Measurements from ENCODE around the gene EPSTI1.

The EPSTI1 gene

DNA sequence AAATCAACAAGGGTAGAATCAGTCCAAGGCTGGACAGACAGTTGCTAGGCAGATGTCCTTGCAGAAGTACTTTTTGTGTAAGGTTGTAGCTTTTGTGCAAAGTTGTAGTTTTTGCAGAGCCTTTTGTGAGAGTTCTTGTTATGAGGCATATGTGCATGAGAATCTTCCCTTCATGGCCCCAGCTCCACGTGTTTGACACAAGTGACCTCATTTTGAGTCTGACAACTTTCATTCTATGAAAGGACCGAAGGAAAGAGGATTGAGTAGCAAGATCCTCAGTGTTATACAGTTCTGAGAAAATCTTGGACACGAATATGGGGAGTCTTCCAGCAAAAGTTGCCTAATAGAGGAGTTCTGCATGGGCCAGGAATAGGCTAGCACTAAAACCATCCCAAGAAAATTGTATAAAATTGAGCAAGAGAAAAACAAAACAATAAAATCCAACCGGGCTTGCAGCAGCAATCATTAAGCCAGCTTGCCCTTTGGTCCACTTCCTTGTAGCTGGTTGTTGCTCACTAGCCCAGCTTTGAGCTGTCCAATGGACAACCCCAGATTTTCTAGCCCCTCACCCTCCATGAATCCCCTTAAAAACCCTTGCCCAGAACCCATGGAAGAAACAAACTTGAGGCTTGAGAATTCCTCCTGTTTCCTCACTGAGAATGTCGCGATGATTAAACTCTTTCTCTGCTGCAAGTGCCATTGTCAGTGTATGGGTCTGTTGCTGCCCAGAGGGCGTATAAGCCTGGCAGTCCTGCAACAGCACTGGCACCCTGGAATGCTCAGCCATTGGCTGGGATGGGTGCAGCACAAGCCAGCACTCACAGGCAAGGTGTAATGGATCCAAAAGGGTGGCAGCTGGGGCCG lies 6.5 kb downstream of the EPSTI1 start:
- H4K20me1 ChIP-seq (ENCODE audit: insufficient read depth): no peaks in the 10 kb centered on the region
- H3K4me1 ChIP-seq (ENCODE audit: low read depth, poor library complexity, severe bottlenecking): peaks cover 8% of the 10 kb centered on the region
- TF ChIP-seq CTCF (conservative IDR thresholded peaks at IDR 0.05; ENCODE audit: low read depth, low read length): no peak
- no peaks in the 10 kb centered on the region for H3K27me3 ChIP-seq (ENCODE audit: insufficient read depth, low read depth)
- no peak overlapping the region for H3K4me3 ChIP-seq (IDR thresholded peaks at IDR 0.05; ENCODE audit: insufficient read depth, low read depth, low read length)
- no peak overlapping the region for H2AFZ ChIP-seq (ENCODE audit: low read depth)
- no peaks in the 10 kb centered on the region for H3K36me3 ChIP-seq (ENCODE audit: insufficient read depth)
- H3K79me2 ChIP-seq (ENCODE audit: insufficient read depth, low read depth): no peaks in the 10 kb centered on the region
- no peak overlapping the region for H3K27ac ChIP-seq
- no peak overlapping the region for H3K4me2 ChIP-seq
- no peak overlapping the region for H3K9ac ChIP-seq

DNA sequence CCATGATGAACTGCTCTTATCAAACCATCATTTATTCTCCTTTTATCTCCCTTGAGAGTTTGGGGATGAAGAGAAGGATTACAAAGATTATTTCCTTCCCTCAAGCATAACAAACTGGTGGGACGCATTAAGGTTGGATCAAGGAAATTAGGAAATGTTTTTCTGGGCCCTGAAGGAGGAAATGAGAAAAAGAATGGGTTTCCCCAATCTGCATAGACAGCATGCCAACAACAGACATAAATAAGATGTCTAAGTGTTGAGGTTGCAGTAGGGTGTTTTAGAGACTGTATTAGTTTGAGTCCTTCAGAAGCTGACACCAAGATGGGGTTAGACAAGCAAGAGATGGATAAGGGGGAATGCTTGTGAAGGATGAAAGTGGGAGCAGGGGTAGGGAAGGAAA lies 7.3 kb downstream of the EPSTI1 start:
- Histone ChIP-seq H3K4me2 (no peak overlapping the region), H3K27ac (no peak overlapping the region), H3K27me3 (ENCODE audit: insufficient read depth, low read depth) (no peaks in the 10 kb centered on the region)

DNA sequence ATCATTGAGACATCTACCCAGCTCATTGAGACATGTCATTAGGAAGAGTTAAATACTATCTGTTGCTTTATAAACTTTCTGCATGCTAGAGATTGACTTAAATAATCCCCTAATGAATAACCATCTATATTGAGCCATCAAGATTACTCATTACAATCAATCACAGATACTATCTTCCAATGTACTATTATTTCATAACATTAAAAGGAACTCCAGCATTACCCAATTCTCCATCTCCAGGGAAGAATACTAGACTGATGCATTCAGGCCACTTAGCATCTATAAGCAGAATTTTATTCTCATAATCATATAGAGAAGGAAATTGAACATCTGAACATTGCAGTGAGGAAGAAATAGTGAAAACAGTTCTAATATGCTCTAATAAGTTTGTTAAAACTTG lies 8.0 kb downstream of the EPSTI1 start:
- Histone ChIP-seq H3K4me1 (ENCODE audit: low read depth, poor library complexity, severe bottlenecking) (no peaks in the 10 kb centered on the region), H3K4me2 (no peak overlapping the region), H3K79me2 (ENCODE audit: insufficient read depth, low read depth) (no peaks in the 10 kb centered on the region), H3K27me3 (ENCODE audit: insufficient read depth, low read depth) (no peaks in the 10 kb centered on the region), H3K36me3 (ENCODE audit: insufficient read depth) (no peaks in the 10 kb centered on the region), H4K20me1 (ENCODE audit: insufficient read depth) (no peaks in the 10 kb centered on the region), H3K4me3 (IDR thresholded peaks at IDR 0.05; ENCODE audit: insufficient read depth, low read depth, low read length) (no peak overlapping the region), H3K9ac (no peak overlapping the region), H3K27ac (no peak overlapping the region), H2AFZ (ENCODE audit: low read depth) (no peak overlapping the region)
- TF ChIP-seq CTCF (conservative IDR thresholded peaks at IDR 0.05; ENCODE audit: low read depth, low read length): no peak

More for the DNA sequence above, 7.3 kb downstream of the EPSTI1 start:
- no peaks in the 10 kb centered on the region for H3K4me1 ChIP-seq (ENCODE audit: low read depth, poor library complexity, severe bottlenecking)
- no peaks in the 10 kb centered on the region for H4K20me1 ChIP-seq (ENCODE audit: insufficient read depth)
- H3K9ac ChIP-seq: no peak overlapping the region
- H2AFZ ChIP-seq (ENCODE audit: low read depth): no peak overlapping the region
- no peak for TF ChIP-seq CTCF (conservative IDR thresholded peaks at IDR 0.05; ENCODE audit: low read depth, low read length)
- no peaks in the 10 kb centered on the region for H3K36me3 ChIP-seq (ENCODE audit: insufficient read depth)
- H3K79me2 ChIP-seq (ENCODE audit: insufficient read depth, low read depth): no peaks in the 10 kb centered on the region
- H3K4me3 ChIP-seq (IDR thresholded peaks at IDR 0.05; ENCODE audit: insufficient read depth, low read depth, low read length): no peak overlapping the region

DNA sequence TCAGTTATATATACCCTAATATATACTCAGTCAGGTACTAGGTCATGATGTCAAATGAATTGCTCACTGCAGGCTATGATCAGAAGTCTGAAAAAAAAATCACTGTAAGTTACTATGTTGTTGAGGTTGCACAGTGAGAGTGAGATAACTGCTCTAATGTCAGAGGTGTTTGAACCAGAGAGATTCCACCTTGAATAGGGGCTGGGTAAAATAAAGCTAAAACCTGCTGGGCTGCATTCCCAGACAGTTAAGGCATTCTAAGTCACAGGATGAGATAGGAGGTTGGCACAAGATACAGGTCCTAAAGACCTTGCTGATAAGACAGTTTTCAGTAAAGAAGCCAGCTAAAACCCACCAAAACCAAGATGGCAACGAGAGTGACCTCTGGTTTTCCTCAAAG lies 10.2 kb downstream of the EPSTI1 start:
- H3K27ac ChIP-seq: no peak overlapping the region
- H2AFZ ChIP-seq (ENCODE audit: low read depth): no peak overlapping the region
- no peaks in the 10 kb centered on the region for H3K79me2 ChIP-seq (ENCODE audit: insufficient read depth, low read depth)
- H3K4me3 ChIP-seq (IDR thresholded peaks at IDR 0.05; ENCODE audit: insufficient read depth, low read depth, low read length): no peak overlapping the region
- no peak overlapping the region for H3K4me2 ChIP-seq
- H3K9ac ChIP-seq: no peak overlapping the region
- no peaks in the 10 kb centered on the region for H3K27me3 ChIP-seq (ENCODE audit: insufficient read depth, low read depth)
- H3K4me1 ChIP-seq (ENCODE audit: low read depth, poor library complexity, severe bottlenecking): no peaks in the 10 kb centered on the region
- no peaks in the 10 kb centered on the region for H3K36me3 ChIP-seq (ENCODE audit: insufficient read depth)
- TF ChIP-seq CTCF (conservative IDR thresholded peaks at IDR 0.05; ENCODE audit: low read depth, low read length): no peak
- H4K20me1 ChIP-seq (ENCODE audit: insufficient read depth): no peaks in the 10 kb centered on the region

All from KMS-11 (cell line).